NCI-H2196 treated with DMSO at 0.1 percent for 48 hours (cell line): ENCODE measurements around the gene PIH1D1.
"Not testable (repeated sequence)": the region's sequence is repeated elsewhere in the genome, so short reads cannot be mapped to it uniquely, and the experiment has no call there.

Experiments used
- DNase-seq: peaks from one replicate; lab custom pipeline; 2025; ENCODE audit not compliant: unreplicated experiment; lab: John Stamatoyannopoulos, UW

PIH1D1 gene

GRCh38 chr19:49456326-49456725 is 4.7 kb upstream of the PIH1D1 start:
- DNase-seq = no peak

- no peak for DNase-seq
Observed at GRCh38 chr19:49455773-49456172, 4.2 kb upstream of the PIH1D1 start.

- DNase-seq = no peak
Observed at GRCh38 chr19:49453757-49454240, 2.2 kb upstream of the PIH1D1 start.

- DNase-seq = peak; percentile 96
Observed at GRCh38 chr19:49453013-49453756, 1.6 kb upstream of the PIH1D1 start, which contains the start of gene ALDH16A1. ALDH16A1 (plus strand) TSS chr19:49453225; CDS start chr19:49453332, 107 bp downstream.

GRCh38 chr19:49450405-49450804 is 1.2 kb downstream of the PIH1D1 start:
- no peak for DNase-seq

GRCh38 chr19:49448432-49448786 is 3.2 kb downstream of the PIH1D1 start:
- DNase-seq = no peak

GRCh38 chr19:49447485-49448431 is 3.9 kb downstream of the PIH1D1 start:
- DNase-seq = no peak

- DNase-seq = no peak
Observed at GRCh38 chr19:49445997-49446396, 5.6 kb downstream of the PIH1D1 start.

GRCh38 chr19:49444100-49444700 is 7.4 kb downstream of the PIH1D1 start:
- not testable (repeated sequence) for DNase-seq

GRCh38 chr19:49443366-49444099 is 8.1 kb downstream of the PIH1D1 start:
- peak; percentile 96 for DNase-seq

- DNase-seq = peak; percentile 86
Observed at GRCh38 chr19:49442771-49443365, 8.7 kb downstream of the PIH1D1 start.

GRCh38 chr19:49442354-49442753 is 9.3 kb downstream of the PIH1D1 start:
- DNase-seq = peak; percentile 55

- no peak for DNase-seq
Observed at GRCh38 chr19:49441960-49442350, 9.7 kb downstream of the PIH1D1 start.

GRCh38 chr19:49441210-49441959 is 10.2 kb downstream of the PIH1D1 start, which contains the start of gene SLC17A7:
SLC17A7 (minus strand) TSS chr19:49441527; CDS start chr19:49441379, 148 bp downstream.
- peak; percentile 21 for DNase-seq

GRCh38 chr19:49440439-49441209 is 11.0 kb downstream of the PIH1D1 start:
- no peak for DNase-seq

GRCh38 chr19:49439836-49440235 is 11.8 kb downstream of the PIH1D1 start:
- DNase-seq = no peak

- no peak for DNase-seq
Observed at GRCh38 chr19:49438261-49438660, 13.4 kb downstream of the PIH1D1 start.

- no peak for DNase-seq
Observed at GRCh38 chr19:49437231-49437630, 14.4 kb downstream of the PIH1D1 start.
